Coronary artery (tissue), 2 donors: Measurements from ENCODE around the gene ZNF646.

ENCODE experiments used
- DNase-seq: peaks from one replicate; pipeline ENCODE4 v3.0.0-alpha.2; 2017; ENCODE audit warnings: low spot score
- H3K27ac ChIP-seq, 2 donors: fragments of 200-600 bp; sonication (generic); one replicate each; pipeline ENCODE4 v1.5.1; 2016 to 2019
- H3K4me3 ChIP-seq: fragments of 200-600 bp; sonication (generic); 2 replicates; pipeline ENCODE4 v1.5.1; 2016; ENCODE audit warnings: mild to moderate bottlenecking, moderate library complexity
- TF ChIP-seq, protein P1 (sequence below): fragments of 200-600 bp; sonication (generic); IDR thresholded peaks from one replicate; pipeline ENCODE4 v1.5.1; 2019; ENCODE audit warnings: antibody characterized with exemption

The ZNF646 gene

DNA sequence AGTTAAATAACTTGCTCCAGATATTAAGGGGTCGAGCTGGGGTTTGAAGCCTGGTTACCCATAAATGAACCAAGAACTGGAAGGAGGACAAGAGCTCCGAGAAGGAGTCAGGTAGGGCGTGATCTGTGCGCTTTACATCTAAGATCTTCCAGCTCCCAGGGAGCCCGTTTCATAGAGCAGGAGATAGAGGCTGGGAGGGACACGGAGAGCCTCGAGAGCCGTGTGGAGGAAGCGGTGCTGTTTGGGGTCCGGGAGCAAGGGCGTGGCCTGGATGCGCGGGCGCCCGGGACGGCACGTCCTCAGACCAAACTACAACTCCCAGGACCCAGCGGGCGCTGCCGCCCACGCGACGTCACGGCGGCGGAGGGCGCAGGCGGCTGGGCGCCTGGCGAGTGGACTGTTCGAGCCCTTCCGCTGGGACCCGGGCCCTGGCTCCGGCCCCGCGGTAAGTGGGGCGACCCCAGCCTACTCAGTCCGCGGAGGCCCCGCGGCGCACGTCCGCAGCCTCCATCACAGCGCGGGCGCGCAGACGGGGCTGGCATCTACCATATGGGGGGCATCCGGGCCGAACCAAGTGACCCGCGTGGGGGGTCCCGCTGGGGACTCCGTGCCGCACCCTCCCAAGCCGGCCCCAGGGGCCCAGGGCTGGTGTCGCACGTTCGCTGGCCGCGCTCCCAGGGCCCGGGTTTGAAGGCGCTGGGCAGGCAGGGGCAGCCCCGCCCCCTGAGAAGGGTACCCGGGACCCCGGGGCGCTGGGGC is 34.0 kb downstream of the ZNF646 start, which contains the start of gene BCKDK:
Gene BCKDK (plus strand): TSS at position 352 of the 759 bp plus-strand sequence. CDS start 838 bp downstream, outside the sequence.
- peak within 1 kb of the TSS; percentile 83 to 87 for H3K27ac ChIP-seq
- DNase-seq: no peak
- TF ChIP-seq, protein P1, sequence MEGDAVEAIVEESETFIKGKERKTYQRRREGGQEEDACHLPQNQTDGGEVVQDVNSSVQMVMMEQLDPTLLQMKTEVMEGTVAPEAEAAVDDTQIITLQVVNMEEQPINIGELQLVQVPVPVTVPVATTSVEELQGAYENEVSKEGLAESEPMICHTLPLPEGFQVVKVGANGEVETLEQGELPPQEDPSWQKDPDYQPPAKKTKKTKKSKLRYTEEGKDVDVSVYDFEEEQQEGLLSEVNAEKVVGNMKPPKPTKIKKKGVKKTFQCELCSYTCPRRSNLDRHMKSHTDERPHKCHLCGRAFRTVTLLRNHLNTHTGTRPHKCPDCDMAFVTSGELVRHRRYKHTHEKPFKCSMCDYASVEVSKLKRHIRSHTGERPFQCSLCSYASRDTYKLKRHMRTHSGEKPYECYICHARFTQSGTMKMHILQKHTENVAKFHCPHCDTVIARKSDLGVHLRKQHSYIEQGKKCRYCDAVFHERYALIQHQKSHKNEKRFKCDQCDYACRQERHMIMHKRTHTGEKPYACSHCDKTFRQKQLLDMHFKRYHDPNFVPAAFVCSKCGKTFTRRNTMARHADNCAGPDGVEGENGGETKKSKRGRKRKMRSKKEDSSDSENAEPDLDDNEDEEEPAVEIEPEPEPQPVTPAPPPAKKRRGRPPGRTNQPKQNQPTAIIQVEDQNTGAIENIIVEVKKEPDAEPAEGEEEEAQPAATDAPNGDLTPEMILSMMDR: no peak

GRCh38 chr16:31108794-31109558 is 34.8 kb downstream of the ZNF646 start:
- TF ChIP-seq, protein P1: no peak
- H3K27ac ChIP-seq: peak overlapping the region; percentile 83 to 87
- H3K4me3 ChIP-seq: peak overlapping the region; percentile 76
- no peak for DNase-seq

More for the DNA sequence above, 34.0 kb downstream of the ZNF646 start, which contains the start of gene BCKDK:
- H3K4me3 ChIP-seq: peak within 1 kb of the TSS; percentile 76

- Histone ChIP-seq H3K4me3 (peak overlapping the region; percentile 76), H3K27ac (peak overlapping the region in 1 of 2 donors; percentile 87)
- TF ChIP-seq, protein P1: no peak
- DNase-seq: no peak
These were observed 35.4 kb downstream of the ZNF646 start for GRCh38 chr16:31109622-31110021.

DNA sequence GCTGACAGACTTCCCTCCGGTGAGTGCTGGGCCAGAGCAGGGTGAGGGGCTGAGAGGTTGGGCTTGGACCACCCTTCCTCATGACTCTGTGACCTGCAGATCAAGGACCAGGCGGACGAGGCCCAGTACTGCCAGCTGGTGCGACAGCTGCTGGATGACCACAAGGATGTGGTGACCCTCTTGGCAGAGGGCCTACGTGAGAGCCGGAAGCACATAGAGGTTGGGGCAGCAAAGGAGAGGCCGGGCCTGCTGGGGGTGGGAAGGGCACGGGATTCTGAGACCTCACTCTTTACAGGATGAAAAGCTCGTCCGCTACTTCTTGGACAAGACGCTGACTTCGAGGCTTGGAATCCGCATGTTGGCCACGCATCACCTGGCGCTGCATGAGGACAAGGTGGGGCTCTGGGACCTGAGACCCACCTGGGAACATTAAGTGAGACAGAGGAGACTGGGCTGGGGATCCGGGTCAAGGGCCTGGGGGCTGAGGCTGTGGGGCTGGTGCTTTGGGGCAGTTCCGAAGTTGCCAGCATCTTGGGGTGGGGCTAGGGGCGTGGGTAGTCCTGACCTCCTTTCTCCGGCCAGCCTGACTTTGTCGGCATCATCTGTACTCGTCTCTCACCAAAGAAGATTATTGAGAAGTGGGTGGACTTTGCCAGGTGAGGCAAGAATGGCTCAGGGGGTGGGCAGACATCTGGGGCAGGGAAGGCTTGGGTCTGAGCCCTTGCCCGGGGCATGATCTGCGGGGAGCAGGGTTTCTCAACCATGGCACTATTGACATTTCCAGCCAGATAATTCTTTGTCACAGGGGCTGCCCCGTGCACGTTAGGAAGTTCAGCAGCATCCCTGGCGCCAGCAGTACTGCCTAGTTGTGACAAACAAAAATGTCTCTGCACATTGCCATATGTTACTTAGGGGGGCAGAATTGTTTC is 36.1 kb downstream of the ZNF646 start:
- Histone ChIP-seq H3K27ac (no peak overlapping the region), H3K4me3 (no peak overlapping the region)
- TF ChIP-seq, protein P1: no peak
- no peak for DNase-seq

- Histone ChIP-seq H3K4me3 (no peak overlapping the region), H3K27ac (no peak overlapping the region)
- TF ChIP-seq, protein P1: no peak
- no peak for DNase-seq
These were observed 37.8 kb downstream of the ZNF646 start for GRCh38 chr16:31111881-31112466.

GRCh38 chr16:31112711-31113110 is 38.5 kb downstream of the ZNF646 start:
- H3K4me3 ChIP-seq: no peak overlapping the region
- no peak for DNase-seq
- TF ChIP-seq, protein P1: no peak
- H3K27ac ChIP-seq: peak overlapping the region in 1 of 2 donors; percentile 60
